Measurements from ENCODE around the gene STK32C.
"Not testable (repeated sequence)": the region's sequence is repeated elsewhere in the genome, so short reads cannot be mapped to it uniquely, and the experiment has no call there.

STK32C gene

DNA sequence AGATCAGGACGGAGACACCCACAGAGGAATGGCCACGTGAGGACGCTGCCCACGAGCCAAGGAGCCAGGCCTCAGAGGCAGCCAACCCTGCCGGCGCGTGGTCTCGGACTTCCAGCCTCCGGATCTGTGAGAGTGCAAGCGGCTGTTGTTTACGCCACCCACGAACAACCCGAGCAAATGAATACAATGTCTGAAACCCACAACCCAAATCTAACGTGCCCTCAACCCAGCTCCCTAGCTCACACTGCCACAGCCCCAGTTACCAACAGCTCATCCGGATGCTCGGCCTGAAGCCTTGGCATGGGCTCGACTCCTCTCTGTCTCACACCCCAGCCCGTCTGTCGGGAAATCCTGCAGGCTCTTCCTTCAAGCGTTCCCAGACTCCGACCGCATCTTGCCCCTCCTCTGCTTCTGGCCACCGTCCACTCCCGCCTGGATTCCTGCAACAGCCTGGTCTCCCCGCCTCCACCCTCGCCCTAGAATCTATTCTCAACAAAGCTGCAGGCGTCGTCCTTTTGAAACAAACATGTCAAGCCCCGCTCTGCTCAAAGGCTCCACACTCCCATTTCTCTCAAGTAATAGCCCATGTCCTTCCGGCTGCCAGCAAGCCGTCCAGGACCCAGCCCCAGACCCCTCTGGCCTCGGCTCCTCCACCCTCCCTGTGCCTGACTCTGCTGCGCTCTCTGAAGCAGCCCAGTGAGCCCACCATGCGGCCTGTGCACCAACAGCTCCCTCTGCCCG, 35.3 kb downstream of the STK32C start:
- H3K4me3 ChIP-seq (ENCODE audit: low read depth, low read length) = no peak overlapping the region
- DNase-seq (ENCODE audit: low read depth) = no peak

DNA sequence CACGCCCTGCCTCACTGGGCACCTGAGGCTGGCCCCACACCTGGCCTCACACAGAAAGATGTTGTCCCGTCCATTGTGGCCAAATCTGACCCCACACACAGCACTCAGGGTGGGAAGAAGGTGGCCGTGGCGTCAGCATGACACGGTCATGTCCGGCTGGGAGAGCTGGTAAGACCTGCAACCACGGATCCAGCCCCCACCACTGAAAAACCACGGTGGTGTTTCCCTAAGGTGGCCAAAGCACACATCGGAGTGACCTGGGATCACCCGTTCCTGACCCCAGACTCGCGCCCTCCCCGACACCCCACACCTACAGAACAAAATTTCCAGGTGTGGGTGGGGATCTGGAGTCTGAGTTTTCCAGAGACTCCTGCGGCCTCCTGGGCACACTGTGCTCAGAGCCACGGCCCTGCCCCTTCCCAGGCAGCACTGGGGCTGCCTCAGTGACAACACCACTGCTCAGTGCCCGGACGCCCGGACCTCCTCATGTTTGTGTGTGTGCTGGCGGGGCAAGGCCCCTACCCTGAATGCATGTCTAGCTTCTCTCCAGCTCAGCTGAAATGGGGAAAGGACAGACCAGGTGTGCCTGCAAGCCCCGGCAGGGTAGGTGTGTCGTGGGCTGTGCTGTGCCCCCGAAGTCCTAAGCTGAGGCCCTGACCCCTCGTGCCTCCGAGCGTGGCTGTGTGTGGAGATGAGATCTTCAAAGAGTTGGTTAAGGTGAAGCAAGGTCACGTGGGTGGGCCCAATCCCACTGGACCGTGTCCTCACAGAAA, 36.1 kb downstream of the STK32C start:
- no peak overlapping the region for H3K4me3 ChIP-seq (ENCODE audit: low read depth, low read length)
- no peak for DNase-seq (ENCODE audit: low read depth)

DNA sequence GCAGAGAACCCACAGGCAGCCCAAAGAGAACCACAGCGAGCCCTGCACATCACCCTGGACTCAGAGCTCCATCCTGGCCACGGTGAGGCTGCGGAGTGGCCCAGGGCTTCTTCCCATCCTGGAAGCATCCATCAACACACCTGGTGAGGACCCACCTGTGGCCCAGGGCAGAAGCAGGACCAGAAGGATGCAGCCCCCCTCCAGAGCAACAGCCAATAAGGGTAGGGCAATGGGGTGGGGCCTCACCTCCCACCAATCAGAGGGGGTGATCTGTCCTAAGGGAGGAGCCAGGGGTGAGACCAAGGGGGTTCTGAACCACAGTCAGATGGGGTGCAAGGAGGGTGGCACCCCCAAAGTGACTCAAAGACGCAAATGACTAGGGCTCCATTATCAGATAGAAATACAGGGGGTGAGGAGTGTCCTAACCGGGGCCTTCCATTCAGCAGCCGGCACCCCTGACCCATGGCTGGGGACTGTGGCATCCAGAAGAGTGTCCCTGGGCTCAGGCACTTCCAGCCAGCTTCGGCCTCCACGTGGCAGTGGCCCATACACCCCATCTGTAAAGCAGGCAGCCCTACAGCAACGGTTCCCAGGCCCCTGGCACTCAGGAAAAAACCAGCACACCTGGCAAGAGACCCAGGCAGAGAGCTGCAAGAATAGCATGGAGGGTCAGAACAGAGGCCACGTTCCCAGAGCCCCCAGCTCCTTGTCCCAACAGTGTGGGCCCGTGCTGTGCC, 36.9 kb downstream of the STK32C start:
- no peak for DNase-seq (ENCODE audit: low read depth)

DNA sequence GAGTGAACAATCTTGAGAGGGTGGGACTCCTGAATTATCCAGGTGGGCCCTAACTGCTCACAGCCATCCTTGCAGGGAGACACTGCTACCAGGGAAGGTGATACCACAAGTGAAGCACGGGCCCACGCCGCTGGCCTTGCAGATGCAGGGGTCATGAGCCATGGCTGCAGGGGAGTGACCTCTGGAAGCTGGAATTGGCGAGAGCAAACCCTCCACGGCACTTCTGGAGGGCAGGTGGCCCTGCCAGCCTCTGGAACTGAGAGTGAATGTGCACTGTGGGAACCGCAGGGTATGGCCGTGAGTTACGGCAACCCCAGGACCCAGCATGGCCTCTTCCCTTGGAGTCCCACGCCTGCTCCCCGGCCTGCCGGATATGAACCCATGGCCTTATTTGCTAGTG, 37.5 kb downstream of the STK32C start:
- DNase-seq (ENCODE audit: low read depth) = no peak
- no peak overlapping the region for H3K4me3 ChIP-seq (ENCODE audit: low read depth, low read length)

More for the DNA sequence above, 36.9 kb downstream of the STK32C start:
- H3K4me3 ChIP-seq (ENCODE audit: low read depth, low read length) = no peak overlapping the region

DNA sequence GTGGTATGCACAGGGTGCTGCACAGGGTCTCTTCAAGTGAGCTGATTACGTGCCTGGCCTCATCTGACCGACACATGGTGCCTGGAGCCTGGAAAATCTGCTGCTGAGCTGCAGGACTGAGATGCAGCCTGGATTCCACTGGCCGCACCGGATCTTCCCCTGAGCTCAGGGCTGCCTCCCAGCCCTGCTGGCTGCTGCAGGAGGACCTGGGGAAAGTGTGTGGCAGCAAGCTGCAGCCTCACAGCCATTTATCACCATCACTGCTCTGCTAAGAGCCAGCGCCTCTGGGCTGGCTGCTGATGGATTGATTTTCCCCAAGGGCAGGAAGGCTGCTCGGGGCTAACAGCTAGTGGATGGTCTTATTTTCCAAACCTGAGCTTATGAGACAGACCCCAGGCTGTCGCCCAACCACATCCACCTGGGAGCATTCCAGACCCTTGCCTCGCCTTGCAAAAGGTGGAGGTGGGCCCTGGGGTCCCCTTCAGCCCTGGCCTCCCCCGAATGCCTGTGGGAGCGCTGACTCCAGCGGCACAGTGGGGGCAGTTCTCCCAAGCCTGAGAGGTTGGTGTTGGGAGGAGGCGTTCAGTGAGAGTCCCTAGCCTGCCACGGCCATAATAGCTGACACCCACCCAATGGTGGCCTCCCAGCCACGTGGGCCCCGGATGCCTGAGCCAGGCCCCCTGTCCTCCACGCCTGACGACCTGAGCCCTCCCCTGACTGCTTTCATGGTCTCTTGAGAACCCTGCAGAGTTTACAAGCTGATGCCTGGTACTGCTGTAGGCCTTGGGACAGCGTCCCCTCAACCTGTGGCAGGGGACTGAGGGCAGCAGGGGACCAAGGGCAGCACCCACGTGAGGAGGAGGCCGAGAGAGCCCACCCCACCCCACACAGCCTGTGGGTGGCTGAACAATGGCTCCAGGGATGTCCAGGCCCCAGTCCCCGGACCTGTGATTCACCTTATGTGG, 38.2 kb downstream of the STK32C start:
- DNase-seq (ENCODE audit: low read depth) = no peak

DNA sequence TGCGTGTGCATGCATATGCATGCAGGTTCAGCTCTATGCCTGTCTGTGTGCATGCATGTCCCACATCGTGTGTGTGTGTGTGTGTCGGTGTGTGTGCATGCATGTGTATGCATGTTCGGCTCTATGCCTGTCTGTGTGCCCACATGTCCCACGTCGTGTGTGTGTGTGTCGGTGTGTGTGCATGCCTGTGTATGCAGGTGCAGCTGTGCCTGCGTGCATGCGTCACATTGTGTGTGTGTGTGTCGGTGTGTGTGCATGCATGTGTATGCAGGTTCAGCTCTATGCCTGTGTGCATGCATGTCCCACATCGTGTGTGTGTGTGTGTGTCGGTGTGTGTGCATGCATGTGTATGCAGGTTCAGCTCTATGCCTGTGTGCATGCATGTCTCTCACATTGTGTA, 39.8 kb downstream of the STK32C start:
- H3K4me3 ChIP-seq (ENCODE audit: low read depth, low read length); DNase-seq (ENCODE audit: low read depth): not testable (repeated sequence)

More for the DNA sequence above, 38.2 kb downstream of the STK32C start:
- H3K4me3 ChIP-seq (ENCODE audit: low read depth, low read length) = no peak overlapping the region

DNA sequence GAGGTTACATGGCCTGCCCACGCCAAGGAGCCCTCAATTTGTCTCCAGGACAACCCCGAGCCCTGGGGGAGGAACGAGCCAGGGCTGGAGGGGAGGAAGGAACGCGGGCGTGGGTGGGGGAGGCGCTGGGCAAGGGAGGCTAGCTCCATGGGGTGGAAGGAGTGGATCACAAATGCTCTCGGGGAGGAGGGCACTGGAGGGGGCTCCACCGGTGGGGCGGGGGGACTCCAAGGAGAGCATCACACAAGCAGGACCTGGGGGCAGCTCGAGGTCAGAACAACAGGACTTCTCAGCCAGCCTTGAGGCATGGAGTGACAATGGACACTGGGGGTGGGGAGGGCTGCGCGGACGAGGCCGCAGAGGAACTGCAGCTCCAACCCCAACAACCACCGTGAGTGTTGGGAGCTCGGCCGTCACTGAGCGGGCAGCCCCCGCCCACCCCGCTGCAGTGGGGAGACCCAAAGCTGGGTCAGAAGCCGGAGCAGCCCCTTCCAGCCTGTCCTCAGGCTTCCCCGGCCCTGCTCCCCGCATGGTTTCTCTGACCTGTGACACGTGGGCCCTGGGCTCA, 41.1 kb downstream of the STK32C start:
- H3K4me3 ChIP-seq (ENCODE audit: low read depth, low read length) = no peak overlapping the region
- DNase-seq (ENCODE audit: low read depth) = no peak

DNA sequence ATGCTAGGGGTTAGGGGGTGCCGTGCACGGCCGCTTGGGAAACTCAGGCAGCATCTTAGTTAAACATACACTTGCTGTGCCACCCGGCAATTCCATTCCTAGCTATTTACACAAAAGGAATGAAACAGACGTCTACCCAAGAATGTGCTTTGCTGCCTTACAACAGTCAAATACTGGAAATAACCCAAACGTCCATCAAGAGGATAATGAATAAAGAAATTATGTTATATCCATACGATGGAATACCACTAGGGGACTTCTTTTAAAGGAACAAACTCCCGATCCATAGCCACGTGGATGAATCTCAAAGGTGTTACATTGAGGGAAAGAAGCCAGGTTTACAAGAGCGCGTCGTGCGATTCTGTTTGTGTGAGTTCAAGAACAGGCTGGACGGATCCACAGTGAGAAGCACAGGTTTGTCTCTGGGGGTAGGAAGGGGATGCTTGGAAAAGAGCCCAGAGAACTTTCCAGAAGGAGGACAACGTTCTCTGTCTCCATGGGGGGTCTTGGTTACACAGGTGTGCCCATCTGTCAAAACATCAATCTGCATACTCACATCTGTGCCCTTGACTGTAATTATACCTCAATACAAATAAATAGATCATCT, 41.8 kb downstream of the STK32C start:
- no peak overlapping the region for H3K4me3 ChIP-seq (ENCODE audit: low read depth, low read length)
- no peak for DNase-seq (ENCODE audit: low read depth)

DNA sequence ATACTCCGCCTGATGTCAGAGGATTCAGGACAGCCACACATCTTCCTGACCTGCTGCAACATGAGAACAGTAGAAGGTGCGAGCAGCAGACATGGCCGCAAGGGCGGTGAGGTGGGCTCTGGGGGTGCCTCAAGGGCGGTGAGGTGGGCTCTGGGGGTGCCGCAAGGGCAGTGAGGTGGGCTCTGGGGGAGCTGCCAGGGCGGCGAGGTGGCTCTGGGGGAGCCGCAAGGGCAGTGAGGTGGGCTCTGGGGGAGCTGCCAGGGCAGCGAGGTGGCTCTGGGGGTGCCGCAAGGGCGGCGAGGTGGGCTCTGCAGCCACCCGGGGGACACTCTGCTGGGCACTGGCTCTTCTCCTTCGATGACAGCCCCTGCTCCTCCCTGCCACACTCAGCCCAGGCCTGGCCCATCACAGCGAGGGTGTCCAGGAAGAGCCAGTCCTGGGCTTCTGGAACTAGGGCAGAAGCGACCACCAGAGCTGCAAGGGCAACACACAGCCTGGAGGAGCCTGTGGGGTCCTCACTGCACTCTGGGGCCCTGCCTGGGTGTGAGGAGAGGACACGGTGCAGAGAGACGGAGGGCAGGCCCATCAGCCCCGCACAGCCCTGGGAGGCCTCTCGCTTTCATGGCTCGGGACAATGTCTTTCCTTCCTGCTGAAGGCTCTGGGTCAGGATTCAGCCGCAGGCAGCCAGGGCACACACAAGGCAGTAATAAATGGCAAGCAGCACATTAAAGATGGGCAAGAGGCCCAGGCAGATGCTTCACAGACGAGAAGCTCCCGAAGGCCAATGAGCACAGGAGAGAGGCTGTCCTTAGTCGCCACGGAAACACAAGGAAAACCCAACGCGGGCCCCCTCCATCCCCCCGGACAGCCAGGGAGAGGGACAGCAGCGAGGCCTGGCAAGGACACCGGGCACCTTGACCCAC, 42.5 kb downstream of the STK32C start:
- H3K4me3 ChIP-seq (ENCODE audit: low read depth, low read length) = no peak overlapping the region
- no peak for DNase-seq (ENCODE audit: low read depth)

DNA sequence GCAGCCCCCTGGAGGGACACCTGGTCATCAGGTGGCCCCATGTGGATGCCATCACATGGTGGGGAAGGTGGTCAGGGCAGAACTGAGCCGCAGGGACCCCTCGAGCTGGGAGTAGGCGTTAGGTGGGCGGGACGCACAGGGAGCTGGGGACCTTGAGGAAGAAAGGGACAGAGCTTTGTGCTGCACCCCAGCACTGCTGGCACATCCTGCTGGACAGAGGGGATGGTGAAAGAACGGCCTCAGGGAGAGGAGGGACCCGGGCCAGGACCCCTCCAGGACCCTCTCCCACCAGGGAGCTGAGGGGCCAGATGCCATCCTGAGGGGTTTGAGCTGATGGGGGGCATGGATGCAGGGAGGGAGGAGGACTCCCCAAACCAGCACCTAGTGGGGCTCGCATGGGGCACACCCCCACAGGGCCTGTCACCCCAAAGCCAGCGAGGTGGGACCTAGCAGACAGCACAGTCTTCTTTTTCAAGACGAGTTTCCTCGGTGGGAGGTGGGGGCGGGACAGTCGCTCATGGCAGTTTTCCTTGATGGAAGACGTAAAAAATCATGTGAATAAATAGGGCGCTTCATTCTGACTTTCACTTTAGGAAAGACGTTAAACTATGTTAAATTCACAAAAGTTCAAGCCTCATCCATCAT, 43.3 kb downstream of the STK32C start:
- no peak for DNase-seq (ENCODE audit: low read depth)
- H3K4me3 ChIP-seq (ENCODE audit: low read depth, low read length) = no peak overlapping the region

DNA sequence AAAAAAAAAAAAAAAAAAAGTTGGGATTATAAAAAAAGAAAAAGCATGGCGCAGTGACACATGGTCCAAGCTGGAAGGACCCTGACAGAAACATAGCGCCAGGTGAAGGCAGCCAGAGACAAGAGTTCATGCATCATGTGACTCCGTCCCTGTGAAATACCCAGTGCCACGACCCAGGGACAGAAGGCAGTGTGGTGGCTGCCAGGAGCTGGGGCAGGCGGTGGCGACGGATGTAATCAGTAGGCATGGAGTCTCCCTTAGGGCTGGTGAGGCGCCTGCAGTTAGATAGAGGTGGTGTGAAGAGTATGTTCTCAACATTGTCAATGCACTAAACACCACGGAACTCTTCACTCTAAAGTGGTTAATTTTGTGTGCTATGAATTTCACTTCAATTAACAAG, 43.9 kb downstream of the STK32C start:
- H3K4me3 ChIP-seq (ENCODE audit: low read depth, low read length) = no peak overlapping the region
- no peak for DNase-seq (ENCODE audit: low read depth)

DNA sequence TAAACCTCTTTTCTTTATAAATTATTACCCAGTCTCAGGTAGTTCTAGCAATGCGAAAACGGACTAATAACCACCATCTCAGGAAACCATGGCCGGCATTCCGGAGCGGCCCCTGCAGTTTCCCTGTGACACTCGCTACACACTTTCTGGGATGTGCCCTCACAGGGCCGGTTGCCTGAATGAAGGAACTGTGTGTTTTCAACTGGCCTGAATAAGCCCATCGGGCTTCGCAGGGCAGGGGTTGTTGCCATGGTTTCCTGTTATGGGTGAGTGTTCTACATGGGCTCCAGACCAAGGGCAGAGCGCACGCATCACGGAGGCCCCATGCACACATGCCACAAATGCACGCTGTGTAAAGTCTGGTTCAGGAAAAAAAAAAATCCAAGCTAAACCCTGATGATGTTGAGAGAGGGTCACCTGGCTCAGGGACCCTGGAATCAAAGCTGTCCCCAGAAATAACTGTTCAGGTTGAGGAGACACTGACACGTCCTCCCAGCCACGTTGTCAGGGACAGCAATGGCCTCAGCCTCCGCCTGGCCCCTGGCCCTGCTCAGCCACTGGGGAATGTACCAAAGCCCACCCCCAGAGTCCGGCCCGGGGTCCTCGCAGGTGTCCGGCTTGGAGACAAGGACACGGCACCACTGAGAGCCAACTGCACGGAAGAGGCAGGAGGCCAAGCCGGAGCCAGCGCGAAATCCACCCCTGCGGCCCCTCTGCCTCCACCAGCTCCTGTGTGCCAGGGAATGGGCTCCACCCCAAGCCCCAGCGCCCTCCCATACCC, 47.9 kb downstream of the STK32C start:
- no peak overlapping the region for H3K4me3 ChIP-seq (ENCODE audit: low read depth, low read length)
- no peak for DNase-seq (ENCODE audit: low read depth)

DNA sequence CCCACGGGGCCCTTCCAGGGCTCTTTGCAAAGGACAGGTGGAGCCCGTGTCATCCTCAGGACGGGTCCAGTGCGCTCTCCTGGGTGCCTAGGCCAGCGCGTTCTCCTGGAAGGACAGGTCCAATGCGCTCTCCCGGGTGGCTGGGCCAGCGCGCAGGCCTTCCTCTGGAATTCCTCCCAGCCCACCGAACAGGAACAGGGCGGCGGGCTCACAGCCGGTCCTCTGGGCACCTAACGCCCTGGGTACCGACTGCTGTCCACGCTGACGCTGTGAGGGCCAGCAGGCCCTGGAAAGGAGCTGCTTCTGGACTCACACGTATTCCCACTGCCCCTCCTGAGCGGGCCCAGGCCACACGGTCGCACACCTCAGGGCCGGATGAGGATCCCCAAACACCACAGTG, 49.3 kb downstream of the STK32C start:
- DNase-seq (ENCODE audit: low read depth) = no peak
- no peak overlapping the region for H3K4me3 ChIP-seq (ENCODE audit: low read depth, low read length)

DNA sequence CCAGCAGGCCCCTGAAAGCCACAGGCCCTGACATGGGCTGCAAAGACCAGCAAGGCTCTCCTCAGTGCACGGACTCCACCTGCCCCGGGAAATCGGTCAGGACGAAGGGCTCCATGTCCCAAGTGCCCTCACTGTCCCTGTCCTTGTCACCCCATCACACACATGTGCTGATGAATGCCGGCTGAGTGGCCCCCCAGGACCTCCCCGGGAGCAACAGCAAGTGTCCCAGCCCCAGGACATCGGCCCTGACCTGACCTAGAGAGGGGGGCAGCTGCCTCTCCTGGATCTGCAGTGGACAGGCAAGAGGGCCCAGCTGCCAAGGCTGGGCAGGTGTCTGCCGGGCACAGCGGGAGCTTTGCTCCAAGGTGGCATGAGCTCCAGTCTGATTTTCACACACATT, 49.8 kb downstream of the STK32C start:
- H3K4me3 ChIP-seq (ENCODE audit: low read depth, low read length) = no peak overlapping the region
- no peak for DNase-seq (ENCODE audit: low read depth)

DNA sequence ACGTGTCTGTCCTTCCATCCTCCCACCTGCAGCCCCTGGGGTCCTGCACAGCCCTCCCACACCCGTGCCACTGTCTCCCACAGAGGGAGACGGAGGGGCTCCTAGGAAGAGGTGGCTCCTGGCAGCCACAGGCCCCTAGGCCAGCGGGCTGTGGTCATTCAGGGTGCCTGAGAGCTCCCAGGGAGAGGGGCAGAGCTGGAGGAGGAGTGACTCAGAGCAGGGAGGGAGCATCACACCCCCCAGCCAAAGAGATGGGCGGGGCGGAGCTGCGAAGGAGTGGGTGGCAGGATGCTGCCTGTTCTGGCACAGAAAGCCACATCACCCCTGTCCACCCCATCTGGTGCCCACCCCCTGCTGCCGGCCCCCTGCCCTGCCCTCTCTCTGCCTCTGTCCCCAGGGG, 50.5 kb downstream of the STK32C start:
- H3K4me3 ChIP-seq (ENCODE audit: low read depth, low read length) = no peak overlapping the region
- no peak for DNase-seq (ENCODE audit: low read depth)

DNA sequence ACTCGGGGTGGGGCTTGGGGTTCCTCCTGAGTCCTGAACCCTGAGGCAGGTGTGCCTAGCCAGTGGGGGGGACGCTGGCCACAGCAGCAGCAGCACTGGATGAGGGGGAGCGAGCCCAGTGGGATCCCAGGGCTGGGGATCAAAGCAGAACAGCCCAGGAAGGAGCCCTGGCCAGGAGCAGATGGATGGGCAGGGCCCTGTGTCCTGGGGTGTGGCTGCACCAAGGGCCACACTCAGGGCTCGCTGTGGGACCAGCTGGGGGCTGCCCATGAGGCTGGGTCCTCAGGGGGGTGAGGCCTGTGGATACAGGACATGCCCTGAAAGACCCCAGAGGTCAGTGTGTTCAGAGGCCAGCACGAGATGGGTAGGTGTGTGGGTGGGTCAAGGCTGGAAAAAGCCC, 50.9 kb downstream of the STK32C start:
- no peak overlapping the region for H3K4me3 ChIP-seq (ENCODE audit: low read depth, low read length)
- no peak for DNase-seq (ENCODE audit: low read depth)
